SHP77 treated with DMSO at 0.1 percent for 48 hours (cell line): ENCODE results near the gene ABT1.

Source experiments
- DNase-seq: peaks from one replicate; lab custom pipeline; 2025; lab: John Stamatoyannopoulos, UW

The ABT1 gene

GRCh38 chr6:26575494-26575939 lies 21.2 kb upstream of the ABT1 start:
- no peak for DNase-seq

- no peak for DNase-seq
Observed at GRCh38 chr6:26576407-26576843, 20.3 kb upstream of the ABT1 start.

- DNase-seq = no peak
Observed at GRCh38 chr6:26576929-26577719, 19.6 kb upstream of the ABT1 start.

GRCh38 chr6:26577720-26578072 lies 19.1 kb upstream of the ABT1 start:
- no peak for DNase-seq

- DNase-seq = no peak
Observed at GRCh38 chr6:26578279-26578678, 18.5 kb upstream of the ABT1 start.

- no peak for DNase-seq
Observed at GRCh38 chr6:26578741-26579140, 18.0 kb upstream of the ABT1 start.

- DNase-seq = no peak
Observed at GRCh38 chr6:26581164-26581915, 15.4 kb upstream of the ABT1 start.

GRCh38 chr6:26588965-26589364 lies 7.8 kb upstream of the ABT1 start:
- DNase-seq = no peak

- DNase-seq = no peak
Observed at GRCh38 chr6:26592649-26593048, 4.1 kb upstream of the ABT1 start.

GRCh38 chr6:26593278-26594130 lies 3.2 kb upstream of the ABT1 start:
- DNase-seq = no peak

- DNase-seq = no peak
Observed at GRCh38 chr6:26594131-26594498, 2.6 kb upstream of the ABT1 start.

GRCh38 chr6:26594730-26595632 lies 1.8 kb upstream of the ABT1 start:
- DNase-seq = peak; percentile 31

GRCh38 chr6:26595669-26596269 lies 984 bp upstream of the ABT1 start:
- DNase-seq = peak; percentile 87

- no peak for DNase-seq
Observed at GRCh38 chr6:26597389-26597766, 625 bp downstream of the ABT1 start.

GRCh38 chr6:26597821-26598220 lies 1.1 kb downstream of the ABT1 start:
- DNase-seq = no peak

GRCh38 chr6:26598267-26598666 lies 1.5 kb downstream of the ABT1 start:
- no peak for DNase-seq

- DNase-seq = no peak
Observed at GRCh38 chr6:26599134-26599533, 2.4 kb downstream of the ABT1 start.

- no peak for DNase-seq
Observed at GRCh38 chr6:26599591-26599990, 2.8 kb downstream of the ABT1 start.

- DNase-seq = no peak
Observed at GRCh38 chr6:26600759-26601158, 4.0 kb downstream of the ABT1 start.

- no peak for DNase-seq
Observed at GRCh38 chr6:26602262-26602661, 5.5 kb downstream of the ABT1 start.

GRCh38 chr6:26604026-26604425 lies 7.3 kb downstream of the ABT1 start:
- no peak for DNase-seq
